G401.6 (cell line): ENCODE results near the gene NEUROD4.
"Not testable (repeated sequence)": the region's sequence is repeated elsewhere in the genome, so short reads cannot be mapped to it uniquely, and the experiment has no call there.

ENCODE experiments used
- FAIRE-seq: peaks from 2 replicates; lab custom pipeline; 2012; peaks lifted over from hg19 to GRCh38; lab: Jason Lieb, UNC

NEUROD4 gene

GRCh38 chr12:55019784-55020183 lies at the start of gene NEUROD4:
Gene NEUROD4 (plus strand): TSS chr12:55019974. CDS start chr12:55026440, 6,466 bp downstream.
- no peak for FAIRE-seq

GRCh38 chr12:54970741-54971140 lies 49.0 kb upstream of the NEUROD4 start:
- FAIRE-seq = no peak

GRCh38 chr12:54973556-54973955 lies 46.2 kb upstream of the NEUROD4 start:
- no peak for FAIRE-seq

GRCh38 chr12:54974279-54974678 lies 45.5 kb upstream of the NEUROD4 start:
- FAIRE-seq = no peak

GRCh38 chr12:54975272-54975671 lies 44.5 kb upstream of the NEUROD4 start:
- FAIRE-seq = no peak

GRCh38 chr12:54975875-54976274 lies 43.9 kb upstream of the NEUROD4 start:
- no peak for FAIRE-seq

- FAIRE-seq = no peak
Observed at GRCh38 chr12:54977155-54977554, 42.6 kb upstream of the NEUROD4 start.

GRCh38 chr12:54977857-54978256 lies 41.9 kb upstream of the NEUROD4 start:
- no peak for FAIRE-seq

- FAIRE-seq = no peak
Observed at GRCh38 chr12:54980341-54980740, 39.4 kb upstream of the NEUROD4 start.

- FAIRE-seq = no peak
Observed at GRCh38 chr12:54981796-54982195, 38.0 kb upstream of the NEUROD4 start.

- FAIRE-seq = no peak
Observed at GRCh38 chr12:54983536-54984101, 36.2 kb upstream of the NEUROD4 start.

GRCh38 chr12:54984658-54985376 lies 35.0 kb upstream of the NEUROD4 start, which contains the start of gene TESPA1:
Gene TESPA1 (minus strand): TSS chr12:54984762. CDS start chr12:54974562, 10,200 bp downstream.
- FAIRE-seq = no peak

GRCh38 chr12:54986773-54987172 lies 33.0 kb upstream of the NEUROD4 start:
- FAIRE-seq = not testable (repeated sequence)

- FAIRE-seq = no peak
Observed at GRCh38 chr12:54987611-54988231, 32.1 kb upstream of the NEUROD4 start.

GRCh38 chr12:54988402-54989054 lies 31.2 kb upstream of the NEUROD4 start:
- no peak for FAIRE-seq

- no peak for FAIRE-seq
Observed at GRCh38 chr12:54989829-54990228, 29.9 kb upstream of the NEUROD4 start.

- no peak for FAIRE-seq
Observed at GRCh38 chr12:54991161-54991990, 28.4 kb upstream of the NEUROD4 start.

- no peak for FAIRE-seq
Observed at GRCh38 chr12:54991991-54992375, 27.8 kb upstream of the NEUROD4 start.

- FAIRE-seq = no peak
Observed at GRCh38 chr12:54993181-54993835, 26.5 kb upstream of the NEUROD4 start.

GRCh38 chr12:54996205-54996604 lies 23.6 kb upstream of the NEUROD4 start:
- FAIRE-seq = no peak

- FAIRE-seq = no peak
Observed at GRCh38 chr12:54997929-54998522, 21.7 kb upstream of the NEUROD4 start.
